NCI-H2196 (cell line): ENCODE data around the gene HACE1.
"Not testable (repeated sequence)": the region's sequence is repeated elsewhere in the genome, so short reads cannot be mapped to it uniquely, and the experiment has no call there.

Experiments used
- DNase-seq: peaks from one replicate; lab custom pipeline; 2025; ENCODE audit not compliant: unreplicated experiment; lab: John Stamatoyannopoulos, UW

The HACE1 gene, protein sequence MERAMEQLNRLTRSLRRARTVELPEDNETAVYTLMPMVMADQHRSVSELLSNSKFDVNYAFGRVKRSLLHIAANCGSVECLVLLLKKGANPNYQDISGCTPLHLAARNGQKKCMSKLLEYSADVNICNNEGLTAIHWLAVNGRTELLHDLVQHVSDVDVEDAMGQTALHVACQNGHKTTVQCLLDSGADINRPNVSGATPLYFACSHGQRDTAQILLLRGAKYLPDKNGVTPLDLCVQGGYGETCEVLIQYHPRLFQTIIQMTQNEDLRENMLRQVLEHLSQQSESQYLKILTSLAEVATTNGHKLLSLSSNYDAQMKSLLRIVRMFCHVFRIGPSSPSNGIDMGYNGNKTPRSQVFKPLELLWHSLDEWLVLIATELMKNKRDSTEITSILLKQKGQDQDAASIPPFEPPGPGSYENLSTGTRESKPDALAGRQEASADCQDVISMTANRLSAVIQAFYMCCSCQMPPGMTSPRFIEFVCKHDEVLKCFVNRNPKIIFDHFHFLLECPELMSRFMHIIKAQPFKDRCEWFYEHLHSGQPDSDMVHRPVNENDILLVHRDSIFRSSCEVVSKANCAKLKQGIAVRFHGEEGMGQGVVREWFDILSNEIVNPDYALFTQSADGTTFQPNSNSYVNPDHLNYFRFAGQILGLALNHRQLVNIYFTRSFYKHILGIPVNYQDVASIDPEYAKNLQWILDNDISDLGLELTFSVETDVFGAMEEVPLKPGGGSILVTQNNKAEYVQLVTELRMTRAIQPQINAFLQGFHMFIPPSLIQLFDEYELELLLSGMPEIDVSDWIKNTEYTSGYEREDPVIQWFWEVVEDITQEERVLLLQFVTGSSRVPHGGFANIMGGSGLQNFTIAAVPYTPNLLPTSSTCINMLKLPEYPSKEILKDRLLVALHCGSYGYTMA

DNA sequence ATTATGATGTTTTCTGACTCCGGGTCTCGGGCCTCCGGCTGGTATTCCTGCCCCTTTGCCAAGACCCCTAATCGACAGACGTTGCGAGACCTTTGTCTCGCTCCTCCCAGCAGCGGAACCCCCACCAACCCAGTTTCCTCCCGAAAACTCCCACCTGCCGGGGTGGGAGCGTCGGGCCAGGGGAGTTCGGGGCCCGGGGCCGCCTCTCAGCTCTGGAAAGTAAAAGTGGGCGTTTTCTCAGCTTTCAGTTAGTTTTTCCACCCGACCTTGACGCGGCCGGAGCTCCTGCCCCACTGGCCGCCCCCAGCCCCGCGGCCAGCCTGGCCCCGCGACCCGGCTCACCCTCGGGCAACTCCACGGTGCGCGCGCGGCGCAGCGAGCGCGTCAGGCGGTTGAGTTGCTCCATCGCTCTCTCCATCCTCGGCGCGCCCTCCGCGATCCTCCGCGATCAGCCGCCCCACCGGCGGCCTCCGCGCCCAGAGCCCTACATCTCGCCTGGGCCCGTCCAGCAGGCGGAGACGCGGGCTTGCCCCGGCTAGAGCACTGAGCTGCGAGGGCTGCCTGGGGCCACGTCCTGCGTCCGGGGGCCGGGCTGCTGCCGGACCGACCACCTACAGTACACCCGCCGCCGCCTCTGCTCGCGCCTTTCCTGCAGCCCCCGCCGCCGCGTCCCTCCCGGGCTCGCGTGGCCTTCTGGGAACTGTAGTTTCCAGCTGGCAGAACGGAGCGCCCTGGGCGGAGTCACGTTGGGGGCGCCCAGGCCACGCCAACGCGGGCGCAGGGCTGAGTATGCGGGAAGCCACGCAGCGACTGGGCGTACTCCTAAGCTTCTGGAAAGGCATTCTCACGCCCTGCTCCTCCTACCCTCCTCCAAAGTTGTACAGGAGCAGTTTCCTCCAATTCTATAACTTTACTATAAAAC, at the start of gene HACE1:
Gene HACE1 (minus strand): TSS at position 695 of the 922 bp plus-strand sequence. CDS start 277 bp downstream, at position 418.
- peak; percentile 90 for DNase-seq

DNA sequence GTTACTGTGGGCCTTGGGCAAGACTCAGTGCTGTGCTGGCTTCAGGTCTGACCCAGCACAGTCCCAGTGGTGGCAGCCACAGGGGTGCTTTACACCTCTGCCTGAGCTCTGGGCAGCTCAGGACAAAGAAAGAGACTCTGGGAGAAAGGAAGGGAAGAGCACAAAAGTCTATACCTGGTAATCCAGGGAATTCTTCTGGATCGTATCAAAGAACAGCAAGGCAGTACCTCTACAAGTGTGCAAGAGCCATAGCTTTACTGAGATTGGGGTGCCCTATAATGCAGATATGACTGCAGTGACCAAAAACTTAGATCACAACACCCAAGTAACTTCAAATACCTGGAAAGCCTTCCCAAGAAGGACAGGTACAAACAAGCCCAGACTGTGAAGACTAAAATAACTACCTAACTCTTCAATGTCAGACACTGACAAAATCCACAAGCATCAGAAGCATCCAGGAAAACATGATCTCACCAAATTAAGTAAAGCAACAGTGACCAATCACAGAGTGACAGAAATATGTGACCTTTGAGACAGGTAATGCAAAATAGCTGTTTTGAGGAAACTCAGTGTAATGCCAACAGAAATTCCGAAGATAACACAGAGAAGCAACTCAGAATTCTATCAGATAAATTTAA, 49.3 kb upstream of the HACE1 start:
- no peak for DNase-seq

DNA sequence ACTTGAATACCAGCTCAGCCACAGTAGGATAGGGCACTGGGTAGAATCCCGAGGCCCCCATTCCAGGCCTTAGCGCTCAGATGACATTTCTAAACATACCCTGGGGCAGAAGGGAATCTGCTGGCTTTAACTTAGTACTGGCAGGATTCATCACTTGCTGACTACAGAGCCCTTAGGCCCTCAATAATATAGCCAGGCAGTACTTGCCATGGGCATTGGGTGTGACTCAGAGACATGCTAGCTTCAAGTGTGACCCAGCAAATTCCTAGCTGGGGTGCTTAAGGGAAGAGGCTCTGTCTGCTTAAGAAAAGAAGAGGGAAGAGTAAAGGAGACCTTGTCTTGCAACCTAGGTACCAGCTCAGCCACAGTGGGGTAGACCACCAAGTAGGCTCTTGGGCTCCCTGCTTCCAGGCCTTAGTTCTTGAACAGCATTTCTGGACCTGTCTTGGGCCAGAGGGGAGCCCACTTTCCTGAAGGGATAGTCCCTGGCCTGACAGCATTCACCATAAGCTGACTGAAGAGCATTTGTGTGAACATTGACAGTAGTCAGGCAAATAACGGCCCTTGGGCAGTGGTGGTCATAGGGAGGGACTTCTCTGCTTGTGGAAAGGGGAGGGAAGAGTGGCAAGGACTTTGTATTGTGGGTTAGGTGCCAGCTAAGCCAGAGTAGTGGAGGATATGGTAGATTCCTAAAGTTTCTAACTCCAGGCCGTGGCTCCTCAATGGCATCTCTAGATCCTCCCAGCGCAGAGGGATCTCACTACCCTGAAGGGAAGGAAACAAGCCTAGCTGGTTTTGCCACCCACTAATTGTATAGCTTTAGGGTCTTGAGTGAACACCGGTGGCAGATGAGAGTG, 48.5 kb upstream of the HACE1 start:
- no peak for DNase-seq

DNA sequence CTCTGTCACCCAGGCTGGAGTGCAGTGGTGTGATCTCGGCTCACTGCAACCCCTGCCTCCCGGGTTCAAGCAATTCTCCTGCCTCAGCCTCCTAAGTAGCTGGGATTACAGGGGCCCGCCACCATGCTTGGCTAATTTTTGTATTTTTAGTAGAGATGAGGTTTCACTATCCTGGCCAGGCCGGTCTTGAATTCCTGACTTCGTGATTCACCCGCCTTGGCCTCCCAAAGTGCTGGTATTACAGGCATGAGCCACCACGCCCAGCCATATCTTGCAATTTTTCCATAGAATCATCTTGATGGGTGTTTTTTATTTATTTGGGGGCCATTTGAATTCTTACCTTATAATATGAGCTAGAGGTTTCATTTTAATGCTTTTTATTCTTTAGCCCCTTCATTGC, 39.2 kb upstream of the HACE1 start:
- not testable (repeated sequence) for DNase-seq

DNA sequence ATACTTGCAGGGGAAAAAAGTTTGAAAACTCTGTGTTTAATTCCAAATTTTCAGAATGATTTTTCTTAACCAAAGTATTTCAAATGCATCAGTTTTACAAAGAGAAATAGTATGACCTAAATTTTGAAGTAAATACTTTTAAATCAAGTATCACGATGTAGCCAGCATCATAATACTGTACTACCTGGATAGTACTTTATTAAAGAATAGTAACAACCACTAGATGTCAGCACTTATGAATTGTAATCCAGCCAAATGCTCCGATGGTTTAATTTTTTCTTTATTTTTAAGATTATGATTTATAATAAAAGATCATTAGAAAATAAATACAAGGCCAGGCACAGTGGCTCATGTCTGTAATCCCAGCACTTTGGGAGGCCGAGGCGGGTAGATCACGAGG, 37.2 kb upstream of the HACE1 start:
- DNase-seq: no peak

DNA sequence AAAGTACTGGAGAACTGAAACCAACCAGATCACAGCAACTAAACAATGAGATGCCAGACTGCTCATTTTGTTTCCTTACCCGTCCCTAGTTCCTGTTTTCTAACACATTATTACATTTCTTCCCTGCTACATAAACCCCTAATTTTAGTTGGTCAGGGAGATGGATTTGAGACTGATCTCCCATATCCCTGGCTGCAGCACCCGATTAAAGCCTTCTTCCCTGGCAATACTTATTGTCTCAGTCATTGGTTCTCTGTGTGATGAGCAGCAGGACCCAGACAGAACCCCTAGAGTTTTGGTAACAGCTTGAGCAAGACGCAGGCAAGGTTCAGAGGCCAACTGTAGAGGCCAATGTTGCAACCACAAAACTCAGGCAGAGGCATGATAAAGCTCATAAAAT, 28.3 kb upstream of the HACE1 start:
- no peak for DNase-seq

DNA sequence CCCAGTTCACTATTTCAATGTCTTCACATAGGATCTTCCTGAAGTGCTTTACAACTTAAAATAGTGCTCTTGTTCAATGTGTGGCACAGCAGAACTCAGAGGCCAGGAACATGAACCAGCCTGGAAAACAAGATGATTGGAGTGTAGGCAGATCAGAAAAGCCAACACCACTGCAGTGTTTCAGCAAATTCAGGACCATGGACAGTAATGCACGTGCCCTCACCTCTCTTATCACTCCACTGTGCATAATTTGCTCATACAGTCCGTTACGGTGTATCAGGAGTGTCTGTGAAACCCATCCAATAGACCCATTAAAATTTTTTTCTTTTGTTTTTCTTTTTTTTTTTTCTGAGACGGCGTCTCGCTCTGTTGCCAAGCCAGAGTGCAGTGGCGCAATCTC, 27.6 kb upstream of the HACE1 start:
- no peak for DNase-seq

DNA sequence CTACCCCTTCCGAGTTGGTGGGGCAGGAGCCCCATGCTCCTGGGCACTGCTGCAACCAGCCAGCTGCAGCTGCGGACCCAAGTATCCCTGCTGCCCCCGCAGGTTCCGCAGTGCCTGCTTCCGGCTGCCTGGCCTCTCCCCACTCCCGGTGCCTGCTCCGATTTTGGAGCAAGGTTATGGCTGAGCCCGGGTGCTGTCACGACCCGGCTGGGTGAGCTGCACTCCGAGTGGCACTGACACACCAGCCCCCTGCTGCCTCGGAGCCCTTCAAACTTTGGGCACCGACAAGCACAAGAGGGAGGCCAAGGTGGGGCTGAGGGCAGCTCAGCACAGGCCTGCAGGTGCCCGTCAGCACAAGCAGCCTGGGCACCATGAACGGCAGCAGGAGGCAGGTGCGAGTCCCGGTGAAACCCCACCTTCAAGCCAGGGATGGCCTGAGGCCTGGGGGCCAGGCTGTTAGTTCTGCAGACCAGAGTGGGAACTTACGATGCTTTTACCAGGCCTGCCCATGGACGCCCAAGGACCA, 25.9 kb upstream of the HACE1 start:
- DNase-seq: no peak

DNA sequence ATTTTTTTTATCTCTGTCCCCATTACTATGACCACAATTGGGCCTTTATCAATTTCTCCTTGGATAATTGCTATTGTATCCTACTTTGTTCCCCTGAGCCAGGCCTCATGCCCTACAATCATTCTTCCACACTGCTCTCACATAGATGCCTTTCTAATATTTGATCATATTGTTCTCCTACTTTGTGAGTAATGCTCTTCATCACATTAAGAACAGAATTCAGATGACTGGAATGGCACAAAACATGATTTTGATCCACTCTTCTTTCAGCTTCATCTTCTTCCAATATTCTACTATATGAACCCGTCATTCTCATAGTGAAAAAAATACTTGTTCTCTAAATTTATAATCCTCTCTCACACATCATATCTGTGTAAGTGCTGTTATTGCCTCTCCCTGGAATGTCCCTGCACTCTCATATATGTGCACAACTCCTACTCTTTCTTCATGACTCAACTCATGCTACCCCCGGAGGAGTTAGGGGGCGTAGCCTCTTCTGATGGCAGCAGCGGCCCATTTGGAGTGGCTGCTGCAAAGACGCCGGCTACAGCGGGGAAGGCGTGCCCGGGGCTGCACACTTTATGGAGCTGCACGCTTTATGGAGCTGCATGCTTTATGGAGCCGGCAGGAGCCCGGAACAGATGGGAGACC, 25.3 kb upstream of the HACE1 start:
- no peak for DNase-seq

DNA sequence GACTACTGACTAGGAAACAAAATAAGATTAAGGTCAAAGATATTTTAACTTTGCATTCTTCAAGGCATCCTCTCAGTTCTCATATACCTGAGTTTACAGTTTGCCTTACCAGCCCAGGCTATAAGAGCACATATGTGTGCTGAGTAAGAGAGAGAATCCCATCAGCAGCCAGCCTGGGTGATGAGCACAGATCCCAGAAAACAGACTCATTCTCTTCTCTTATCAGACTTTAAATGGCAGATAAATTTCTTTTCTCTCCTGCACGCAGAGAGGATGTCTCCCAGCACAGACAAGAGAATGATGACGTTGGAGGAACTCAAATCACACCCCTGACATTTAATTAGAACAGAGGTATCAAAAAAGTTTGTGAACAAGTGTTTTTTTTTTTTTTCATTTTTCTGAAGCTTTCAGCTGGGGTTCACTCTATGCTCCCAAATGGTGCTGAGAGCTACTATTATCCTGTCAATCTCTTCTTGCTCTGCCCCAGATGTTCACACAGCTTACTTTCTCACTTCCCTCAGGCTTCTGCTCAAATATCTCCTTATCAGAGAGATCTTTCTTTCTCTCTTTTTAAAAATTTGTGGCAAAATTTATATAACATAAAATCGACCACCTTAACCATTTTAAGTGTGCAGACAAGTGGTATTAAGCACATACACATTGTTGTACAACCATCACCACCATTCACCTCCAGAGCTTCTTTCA, 22.4 kb upstream of the HACE1 start:
- DNase-seq: no peak

DNA sequence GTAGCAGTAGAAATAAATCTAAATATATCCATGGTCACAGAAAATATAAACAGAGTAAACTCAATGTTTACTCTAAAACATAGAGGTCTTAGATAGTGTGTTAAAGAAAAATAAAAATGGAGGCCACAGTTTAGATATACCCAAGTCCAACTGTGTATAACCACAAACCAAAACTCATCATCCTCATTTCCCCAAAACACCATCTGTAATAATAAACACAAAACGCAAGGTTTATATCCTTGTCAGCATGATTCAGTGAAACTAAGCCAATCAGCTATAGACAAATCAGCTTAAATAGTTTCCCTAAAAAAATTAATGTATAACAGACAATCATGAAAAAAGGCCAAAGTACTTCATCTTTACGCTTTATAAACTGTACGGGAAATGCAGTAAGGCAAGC, 2.7 kb upstream of the HACE1 start:
- DNase-seq: no peak

DNA sequence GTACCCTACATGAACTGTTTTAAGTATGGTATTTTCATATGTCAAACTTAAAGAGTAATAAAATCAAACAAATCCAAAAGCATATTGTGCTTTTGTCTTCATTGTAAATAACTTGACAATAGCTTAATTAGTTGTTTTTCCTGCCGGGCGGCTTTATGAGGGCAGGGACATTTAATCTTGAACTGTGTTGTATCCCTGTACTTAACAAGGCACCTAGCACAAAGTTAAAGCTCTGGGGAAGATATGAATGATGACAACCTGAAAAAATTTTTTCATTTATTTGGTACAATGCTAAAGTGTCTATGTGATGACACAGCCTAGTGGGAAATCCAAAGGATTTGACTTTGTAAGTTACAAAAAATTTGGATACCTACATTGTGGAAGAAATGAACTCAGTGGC, 502 bp upstream of the HACE1 start:
- DNase-seq: no peak

DNA sequence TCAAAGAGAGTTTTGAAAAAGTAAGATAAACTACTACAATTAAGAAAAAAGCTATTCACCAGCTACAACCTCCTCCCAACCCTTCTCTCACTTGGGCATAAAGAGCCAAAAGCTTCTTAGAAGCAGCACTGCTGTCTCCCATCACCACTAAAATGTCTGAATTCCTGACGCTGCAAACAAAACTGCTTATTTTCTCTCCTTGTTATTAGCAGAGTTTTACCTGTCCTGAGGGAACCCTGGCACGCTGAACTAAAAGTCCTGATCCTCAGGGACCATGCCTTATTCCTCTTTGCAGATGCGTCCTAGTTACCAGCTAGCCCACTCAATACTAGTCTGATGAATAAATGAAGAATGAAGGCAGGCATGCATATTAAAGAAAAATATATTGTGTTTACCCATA, 1.1 kb downstream of the HACE1 start:
- no peak for DNase-seq

DNA sequence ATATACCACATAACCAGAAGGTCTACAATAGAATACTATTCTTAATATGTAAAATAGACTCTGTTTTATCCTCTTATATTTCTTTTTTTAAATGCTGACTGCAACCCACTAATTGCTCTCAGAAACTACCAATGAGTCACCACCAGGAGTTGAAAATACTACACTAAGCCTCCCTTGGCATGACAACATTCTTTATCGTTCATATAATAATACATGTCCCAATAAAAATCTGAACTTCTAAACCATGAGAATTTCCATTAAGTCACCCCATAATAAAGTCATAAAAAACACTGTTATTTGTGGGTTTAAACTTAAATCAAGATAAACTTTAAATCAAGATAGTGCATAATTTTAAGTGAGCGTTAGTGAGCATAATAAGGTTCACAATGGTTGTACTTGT, 4.2 kb downstream of the HACE1 start:
- no peak for DNase-seq

DNA sequence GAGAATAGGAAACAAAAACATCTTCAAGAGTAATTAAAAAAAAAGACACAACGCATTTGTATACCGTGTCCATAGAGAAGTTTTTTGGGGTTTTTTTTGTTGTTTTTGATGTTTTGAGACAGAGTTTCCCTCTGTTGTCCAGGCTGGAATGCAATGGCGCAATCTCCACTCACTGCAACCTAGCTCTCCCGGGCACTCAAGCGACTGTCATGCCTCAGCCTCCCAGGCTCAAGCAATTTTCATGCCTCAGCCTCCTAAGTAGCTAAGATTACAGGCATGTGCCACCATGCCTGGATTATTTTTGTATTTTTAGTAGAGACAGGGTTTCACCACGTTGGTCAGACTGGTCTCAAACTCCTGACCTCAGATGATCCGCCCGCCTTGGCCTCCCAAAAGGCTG, 12.0 kb downstream of the HACE1 start:
- not testable (repeated sequence) for DNase-seq

DNA sequence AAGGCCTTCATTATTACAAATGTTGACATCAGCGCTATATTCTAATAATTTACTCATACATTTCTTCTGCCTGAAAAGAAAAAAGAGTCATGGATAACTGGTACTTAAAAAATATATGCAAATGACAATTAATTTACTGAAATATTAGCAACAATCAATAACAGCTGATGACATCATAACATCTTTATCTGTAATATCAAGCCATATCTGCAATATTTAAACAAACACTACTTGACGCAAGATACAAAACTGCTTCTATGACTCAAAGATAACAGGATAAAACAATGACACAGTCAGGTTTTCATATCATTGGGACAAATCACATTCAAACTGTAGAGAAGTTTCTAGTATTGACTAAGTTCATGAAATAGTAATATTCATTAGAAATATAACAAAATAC, 16.5 kb downstream of the HACE1 start:
- no peak for DNase-seq

DNA sequence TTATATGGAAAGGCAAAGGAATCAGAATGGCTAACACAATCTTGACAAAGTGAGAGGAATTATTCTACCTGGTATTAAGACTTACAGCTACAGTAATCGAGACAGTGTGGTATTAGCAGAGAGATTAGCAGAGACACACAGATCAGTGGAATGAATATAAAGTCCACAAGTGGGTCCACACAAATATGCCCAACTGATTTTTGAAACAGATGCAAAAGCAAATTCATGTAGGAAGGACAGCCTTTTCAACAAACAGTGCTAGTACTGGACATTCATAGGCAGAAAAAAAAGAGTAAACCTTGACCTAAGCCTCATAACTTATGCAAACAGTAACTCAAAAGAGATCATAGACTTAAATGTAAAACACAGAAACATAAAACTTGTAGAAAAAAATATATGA, 22.6 kb downstream of the HACE1 start:
- DNase-seq: no peak

DNA sequence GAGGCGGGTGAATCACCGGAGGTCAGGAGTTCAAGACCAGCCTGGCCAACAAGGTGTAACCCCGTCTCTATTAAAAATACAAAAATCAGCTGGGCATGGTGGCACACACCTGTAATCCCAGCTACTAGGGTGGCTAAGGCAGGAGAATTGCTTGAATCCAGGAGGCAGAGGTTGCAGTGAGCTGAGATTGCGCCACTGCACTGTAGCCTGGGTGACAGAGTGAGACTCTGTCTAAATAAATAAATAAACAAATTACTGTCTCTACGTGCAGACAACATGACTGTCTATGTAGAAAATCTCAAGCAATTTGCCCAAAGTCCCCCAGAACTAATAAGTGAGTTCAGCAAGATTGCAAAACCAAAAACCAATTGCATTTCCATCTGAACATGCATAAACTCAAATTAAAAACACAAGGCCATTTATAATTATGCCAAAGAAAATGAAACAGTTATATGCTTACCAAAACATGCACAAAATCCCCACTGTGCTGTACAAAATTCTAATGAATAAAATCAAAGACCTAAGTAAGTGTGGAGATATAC, 23.2 kb downstream of the HACE1 start:
- DNase-seq: not testable (repeated sequence)
